Colonic mucosa (tissue), 4 donors: Measurements from ENCODE around the gene MSLN. TPM values are rescaled to one million over a fixed set of nuclear protein-coding genes. Genes with fewer than 3 reads are reported as not detected.

Source experiments
- DNase-seq: peaks from one replicate; pipeline ENCODE4 v3.0.0-alpha.2; 2020
- H3K27ac ChIP-seq: fragments of 200-600 bp; one replicate; pipeline ENCODE4 v1.8.0; 2021
- H3K27me3 ChIP-seq: fragments of 200-600 bp; one replicate; pipeline ENCODE4 v1.8.0; 2021
- H3K36me3 ChIP-seq: fragments of 200-600 bp; one replicate; pipeline ENCODE4 v1.8.0; 2021
- H3K4me1 ChIP-seq: fragments of 200-600 bp; one replicate; pipeline ENCODE4 v1.8.0; 2021; ENCODE audit warnings: mild to moderate bottlenecking
- H3K4me3 ChIP-seq: fragments of 200-600 bp; one replicate; pipeline ENCODE4 v1.8.0; 2021
- H3K9ac ChIP-seq, 2 donors: one replicate each; pipeline ENCODE4 v1.7.0; 2013; ENCODE audit warnings: control low read depth in 2 of 2, low read depth in 2 of 2, low read length in 2 of 2
- H3K9me3 ChIP-seq: fragments of 200-600 bp; one replicate; pipeline ENCODE4 v1.8.0; 2021
- CTCF ChIP-seq: fragments of 200-600 bp; IDR thresholded peaks from one replicate; pipeline ENCODE4 v1.8.0; 2022; ENCODE audit warnings: antibody characterized with exemption, mild to moderate bottlenecking
- intact Hi-C: fragments of 100-400 bp; cut with DNase I; formaldehyde crosslinking; loops from one replicate; pipeline ENCODE4 v1.14.1; 2022
- total RNA-seq, 2 donors: library from RNA; stranded (reverse); fragmentation: NEBNext Ultra II Directional in 1 of 2; extraction: Animal tissue kit (Norgen Biotek cat#: 25700) in 1 of 2; gene quantifications; one replicate each; pipeline ENCODE4 v1.2.1, GENCODE V29; 2021
- donor health status: healthy.
- donor health status: DM: no; HTN: no; CAD: no.
- donor health status: DM: no; HTN: no; CAD: no.

The MSLN gene
- total RNA-seq, 2 donors from 2014 or later = 1.4 to 1.8 TPM

GRCh38 chr16:787978-788398, 27.5 kb downstream of the MSLN start, which contains the start of gene RPUSD1:
Gene RPUSD1 (minus strand): TSS chr16:788381. CDS start chr16:787737, 644 bp downstream.
- intact Hi-C loops = loop anchor here (2.0 kb wide), 1 partner anchor 75 kb away; no protein-coding TSS in a partner anchor
- peak within 1 kb of the TSS; percentile 91 to 92 for H3K9ac ChIP-seq
- DNase-seq = no peak
- H3K4me1 ChIP-seq = peaks cover 15% of the 10 kb centered on the region
- H3K27me3 ChIP-seq = peaks cover 4% of the 10 kb centered on the region
- H3K4me3 ChIP-seq = peak within 1 kb of the TSS; percentile 100
- peaks cover 4% of the 10 kb centered on the region for H3K36me3 ChIP-seq
- no peak within 1 kb of the TSS for H3K27ac ChIP-seq
- H3K9me3 ChIP-seq = no peaks in the 10 kb centered on the region
- TF ChIP-seq CTCF = no peak

GRCh38 chr16:788399-789126, 28.0 kb downstream of the MSLN start, which contains the start of gene CHTF18:
Gene CHTF18 (plus strand): TSS chr16:788620. CDS start chr16:788685, 65 bp downstream.
- Histone ChIP-seq H3K9me3 (no peaks in the 10 kb centered on the region), H3K27me3 (no peaks in the 10 kb centered on the region), H3K27ac (no peak within 1 kb of the TSS), H3K36me3 (peaks cover 4% of the 10 kb centered on the region), H3K4me1 (peaks cover 15% of the 10 kb centered on the region), H3K9ac (peak within 1 kb of the TSS; percentile 91 to 92), H3K4me3 (peak within 1 kb of the TSS; percentile 100)
- TF ChIP-seq CTCF = no peak
- DNase-seq = peak; percentile 91
- intact Hi-C loops = no loop called here

- TF ChIP-seq CTCF = no peak
- Histone ChIP-seq H3K27me3 (no peaks in the 10 kb centered on the region), H3K27ac (no peak overlapping the region), H3K9ac (peak overlapping the region; percentile 46 to 72), H3K4me3 (peak overlapping the region; percentile 87), H3K9me3 (no peaks in the 10 kb centered on the region), H3K4me1 (peaks cover 15% of the 10 kb centered on the region), H3K36me3 (peaks cover 4% of the 10 kb centered on the region)
- DNase-seq = no peak
- intact Hi-C loops = no loop called here
Measured at GRCh38 chr16:789191-789850, 28.8 kb downstream of the MSLN start.

GRCh38 chr16:790086-790485, 29.6 kb downstream of the MSLN start:
- Histone ChIP-seq H3K9ac (no peak overlapping the region), H3K36me3 (peaks cover 4% of the 10 kb centered on the region)

More at GRCh38 chr16:790086-790485, 29.6 kb downstream of the MSLN start:
- no peak for DNase-seq
- H3K9me3 ChIP-seq = no peaks in the 10 kb centered on the region
- no peak for TF ChIP-seq CTCF
- intact Hi-C loops = no loop called here
- H3K4me1 ChIP-seq = peaks cover 15% of the 10 kb centered on the region
- no peaks in the 10 kb centered on the region for H3K27me3 ChIP-seq
- H3K27ac ChIP-seq = no peak overlapping the region
- H3K4me3 ChIP-seq = no peak overlapping the region
